ENCODE measurements around the gene ATRIP.

ATRIP gene

DNA sequence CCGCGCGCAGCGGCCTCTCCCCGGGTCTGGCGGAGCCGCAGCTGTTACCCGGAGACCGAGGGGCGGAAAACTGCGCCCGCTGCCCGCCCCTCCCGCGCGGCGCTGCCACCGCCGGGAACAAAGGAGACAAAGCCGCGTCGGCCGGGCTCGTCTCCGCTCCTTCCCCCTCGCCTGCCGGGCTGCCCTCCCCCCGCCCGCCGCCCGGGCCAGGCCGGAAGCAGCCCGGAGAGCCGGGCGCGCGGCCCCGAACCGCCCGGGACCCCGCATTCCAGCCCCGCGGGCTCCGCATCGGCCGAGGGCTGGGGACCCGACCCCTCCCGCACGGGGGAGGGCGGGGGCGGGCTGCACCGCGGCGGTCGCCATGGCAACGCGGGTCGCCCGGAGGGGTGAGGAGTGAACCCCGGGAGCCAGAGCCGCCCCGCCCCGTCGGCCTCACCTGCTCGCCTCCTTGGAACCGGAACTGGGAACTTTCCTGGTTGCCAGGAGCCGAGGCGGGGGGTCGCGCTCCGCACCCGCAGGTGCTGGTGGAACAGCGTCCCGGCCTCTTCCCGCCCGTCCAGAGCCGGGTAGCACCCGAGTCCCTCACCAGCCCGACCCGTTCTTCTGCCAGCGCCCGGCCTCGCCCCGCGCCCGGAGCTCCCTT, 17.1 kb upstream of the ATRIP start:
- no peaks in the 10 kb centered on the region for H3K27me3 ChIP-seq (ENCODE audit: insufficient read depth, poor library complexity, severe bottlenecking)
- peaks cover 60% of the 10 kb centered on the region for H3K4me1 ChIP-seq (ENCODE audit: insufficient read depth, poor library complexity, severe bottlenecking)
- H3K27ac ChIP-seq (ENCODE audit: poor library complexity, severe bottlenecking): peak overlapping the region; percentile 92
- H3K4me3 ChIP-seq (ENCODE audit: severe bottlenecking): peak overlapping the region; percentile 84
- H3K36me3 ChIP-seq (ENCODE audit: low read depth): peaks cover 51% of the 10 kb centered on the region
- TF ChIP-seq, protein P1, sequence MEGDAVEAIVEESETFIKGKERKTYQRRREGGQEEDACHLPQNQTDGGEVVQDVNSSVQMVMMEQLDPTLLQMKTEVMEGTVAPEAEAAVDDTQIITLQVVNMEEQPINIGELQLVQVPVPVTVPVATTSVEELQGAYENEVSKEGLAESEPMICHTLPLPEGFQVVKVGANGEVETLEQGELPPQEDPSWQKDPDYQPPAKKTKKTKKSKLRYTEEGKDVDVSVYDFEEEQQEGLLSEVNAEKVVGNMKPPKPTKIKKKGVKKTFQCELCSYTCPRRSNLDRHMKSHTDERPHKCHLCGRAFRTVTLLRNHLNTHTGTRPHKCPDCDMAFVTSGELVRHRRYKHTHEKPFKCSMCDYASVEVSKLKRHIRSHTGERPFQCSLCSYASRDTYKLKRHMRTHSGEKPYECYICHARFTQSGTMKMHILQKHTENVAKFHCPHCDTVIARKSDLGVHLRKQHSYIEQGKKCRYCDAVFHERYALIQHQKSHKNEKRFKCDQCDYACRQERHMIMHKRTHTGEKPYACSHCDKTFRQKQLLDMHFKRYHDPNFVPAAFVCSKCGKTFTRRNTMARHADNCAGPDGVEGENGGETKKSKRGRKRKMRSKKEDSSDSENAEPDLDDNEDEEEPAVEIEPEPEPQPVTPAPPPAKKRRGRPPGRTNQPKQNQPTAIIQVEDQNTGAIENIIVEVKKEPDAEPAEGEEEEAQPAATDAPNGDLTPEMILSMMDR (IDR thresholded peaks at IDR 0.05; ENCODE audit: poor library complexity, severe bottlenecking): no peak
- ATAC-seq (ENCODE audit: low read depth) (peak; percentile 17), DNase-seq (ENCODE audit: low spot score) (peak; percentile 90)
- no peaks in the 10 kb centered on the region for H3K9me3 ChIP-seq (ENCODE audit: severe bottlenecking)

DNA sequence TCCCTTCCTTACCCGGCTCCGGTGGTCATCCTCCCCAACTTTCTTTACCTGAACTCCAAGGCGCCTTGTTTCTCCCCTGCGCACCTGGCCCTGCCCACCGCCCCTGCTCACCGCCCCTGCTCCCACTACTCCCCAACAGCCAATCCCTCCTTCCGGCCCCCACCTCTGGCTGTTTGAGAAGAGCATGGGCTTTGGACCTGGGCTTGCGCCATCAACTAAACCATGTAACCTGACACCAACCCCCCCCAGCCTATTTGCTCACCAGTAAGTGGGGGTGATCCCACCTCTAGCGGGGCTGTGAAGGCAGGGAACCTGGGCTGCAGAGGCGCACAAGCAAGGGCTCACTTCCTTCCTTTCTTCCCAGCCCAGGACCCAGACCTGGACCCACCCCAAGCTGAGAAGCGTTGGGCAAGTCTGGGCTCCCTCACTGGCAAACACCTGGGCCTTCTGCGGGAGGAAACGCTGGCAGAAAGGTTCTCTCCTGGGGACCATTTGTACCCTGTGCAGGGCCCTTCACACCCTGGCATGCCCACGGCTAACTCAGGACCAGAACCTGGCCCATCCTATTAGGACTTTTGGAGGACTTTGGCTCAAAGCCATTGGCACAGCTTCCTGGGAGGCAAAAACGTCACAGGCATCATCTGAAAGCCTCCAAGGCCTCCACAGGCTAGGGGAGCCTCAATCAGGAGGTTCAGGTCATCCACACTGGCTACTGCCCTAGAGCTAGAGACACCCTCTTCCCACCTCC, 16.4 kb upstream of the ATRIP start, which contains the start of gene PLXNB1:
Gene PLXNB1, minus strand, starts transcription at position 127 of the 748 bp plus-strand sequence. CDS start 5,475 bp downstream, outside the sequence.
- ATAC-seq (ENCODE audit: low read depth) (peak; percentile 63), DNase-seq (ENCODE audit: low spot score) (peak; percentile 96)
- peaks cover 46% of the 10 kb centered on the region for H3K36me3 ChIP-seq (ENCODE audit: low read depth)
- H3K27ac ChIP-seq (ENCODE audit: poor library complexity, severe bottlenecking): peak within 1 kb of the TSS; percentile 92
- no peaks in the 10 kb centered on the region for H3K9me3 ChIP-seq (ENCODE audit: severe bottlenecking)
- TF ChIP-seq, protein P1 (IDR thresholded peaks at IDR 0.05; ENCODE audit: poor library complexity, severe bottlenecking): no peak
- peak within 1 kb of the TSS; percentile 84 for H3K4me3 ChIP-seq (ENCODE audit: severe bottlenecking)
- H3K4me1 ChIP-seq (ENCODE audit: insufficient read depth, poor library complexity, severe bottlenecking): peaks cover 65% of the 10 kb centered on the region
- H3K27me3 ChIP-seq (ENCODE audit: insufficient read depth, poor library complexity, severe bottlenecking): no peaks in the 10 kb centered on the region

DNA sequence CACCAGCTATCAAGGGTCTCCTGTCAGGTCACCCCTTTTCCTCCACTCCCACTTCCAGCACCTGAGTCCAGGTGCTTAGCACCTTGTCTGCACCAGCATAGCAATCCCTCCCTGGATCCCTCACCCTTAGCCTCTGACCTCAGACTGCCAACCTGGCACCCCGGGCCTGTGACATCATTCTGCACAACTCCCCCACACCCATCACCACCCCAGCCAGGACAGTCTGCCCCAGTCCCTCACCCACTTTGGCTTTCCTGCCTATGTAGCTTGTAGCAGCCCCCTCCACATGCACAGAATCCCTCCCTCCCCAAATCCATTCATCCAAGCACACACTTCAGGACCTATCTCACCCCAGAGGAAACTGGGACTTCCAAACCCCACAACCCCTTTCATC, 15.8 kb upstream of the ATRIP start:
- Histone ChIP-seq H3K9me3 (ENCODE audit: severe bottlenecking) (no peaks in the 10 kb centered on the region), H3K27me3 (ENCODE audit: insufficient read depth, poor library complexity, severe bottlenecking) (no peaks in the 10 kb centered on the region), H3K4me1 (ENCODE audit: insufficient read depth, poor library complexity, severe bottlenecking) (peaks cover 62% of the 10 kb centered on the region), H3K36me3 (ENCODE audit: low read depth) (peaks cover 40% of the 10 kb centered on the region), H3K4me3 (ENCODE audit: severe bottlenecking) (no peak overlapping the region), H3K27ac (ENCODE audit: poor library complexity, severe bottlenecking) (peak overlapping the region; percentile 92)
- TF ChIP-seq, protein P1 (IDR thresholded peaks at IDR 0.05; ENCODE audit: poor library complexity, severe bottlenecking): no peak
- ATAC-seq (ENCODE audit: low read depth): no peak
- DNase-seq (ENCODE audit: low spot score): peak; percentile 33

DNA sequence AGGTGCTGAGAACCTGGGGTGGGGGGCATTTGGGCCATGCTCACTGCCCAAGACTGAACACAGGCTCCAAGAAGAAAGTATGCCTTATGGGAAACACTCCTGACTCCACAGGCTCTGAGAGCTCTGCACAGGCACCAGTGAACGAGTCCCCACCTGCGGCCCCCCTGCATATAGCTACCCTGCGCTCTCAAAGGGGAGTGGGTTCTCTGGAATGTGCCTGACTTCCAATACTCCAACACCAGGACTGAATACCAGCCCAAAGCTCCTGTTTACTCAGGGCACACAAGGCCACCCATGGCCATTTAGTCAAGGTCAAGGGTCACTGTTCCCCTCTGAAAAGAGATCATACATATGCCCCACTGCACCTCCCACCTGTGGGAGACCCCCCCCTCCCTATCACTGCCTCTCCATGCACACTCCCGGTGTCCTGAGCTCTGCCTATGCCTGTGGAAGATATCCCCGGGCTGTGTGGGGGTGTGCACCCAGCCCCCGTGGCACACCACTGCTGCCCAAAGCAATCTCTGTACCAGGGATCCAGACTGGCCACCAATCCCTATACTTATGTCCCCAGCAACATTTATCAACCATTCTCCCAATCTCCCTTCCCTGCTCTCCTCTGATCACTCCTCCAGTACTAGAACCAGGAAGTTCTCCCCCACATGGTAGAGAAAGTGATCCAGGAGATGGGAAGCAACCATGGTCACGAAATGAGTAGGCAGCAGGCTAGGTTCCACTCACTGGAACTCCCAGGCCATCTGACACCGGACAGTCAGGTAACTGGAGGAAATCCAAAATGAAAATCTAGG, 15.1 kb upstream of the ATRIP start:
- no peaks in the 10 kb centered on the region for H3K27me3 ChIP-seq (ENCODE audit: insufficient read depth, poor library complexity, severe bottlenecking)
- TF ChIP-seq, protein P1 (IDR thresholded peaks at IDR 0.05; ENCODE audit: poor library complexity, severe bottlenecking): no peak
- H3K4me3 ChIP-seq (ENCODE audit: severe bottlenecking): no peak overlapping the region
- no peak for ATAC-seq (ENCODE audit: low read depth)
- DNase-seq (ENCODE audit: low spot score): peak; percentile 34
- peak overlapping the region; percentile 92 for H3K27ac ChIP-seq (ENCODE audit: poor library complexity, severe bottlenecking)
- no peaks in the 10 kb centered on the region for H3K9me3 ChIP-seq (ENCODE audit: severe bottlenecking)
- peaks cover 35% of the 10 kb centered on the region for H3K36me3 ChIP-seq (ENCODE audit: low read depth)
- H3K4me1 ChIP-seq (ENCODE audit: insufficient read depth, poor library complexity, severe bottlenecking): peaks cover 55% of the 10 kb centered on the region

Measured in RWPE2 (cell line).